Stimulated activated CD8-positive, alpha-beta memory T cell treated with anti-CD3 and anti-CD28 coated beads, Interleukin-7, amount 100 ng/mL, for 4 hours (primary cell): Measurements from ENCODE around the gene THSD4.

Source experiments
- DNase-seq, 2 donors: peaks; one replicate each; pipeline ENCODE4 v3.0.0-alpha.2; 2020; ENCODE audit warnings: low read depth in 2 of 2

The THSD4 gene

GRCh38 chr15:71543413-71543812 is 428.1 kb downstream of the THSD4 start:
- no peak for DNase-seq

GRCh38 chr15:71545223-71545760 is 430.0 kb downstream of the THSD4 start:
- DNase-seq = no peak

- no peak for DNase-seq
Measured at GRCh38 chr15:71545923-71546322, 430.7 kb downstream of the THSD4 start.

GRCh38 chr15:71547011-71547410 is 431.7 kb downstream of the THSD4 start:
- no peak for DNase-seq

GRCh38 chr15:71548401-71548807 is 433.1 kb downstream of the THSD4 start:
- DNase-seq = no peak

GRCh38 chr15:71549091-71549490 is 433.8 kb downstream of the THSD4 start:
- DNase-seq = no peak

GRCh38 chr15:71549697-71550096 is 434.4 kb downstream of the THSD4 start:
- no peak for DNase-seq

GRCh38 chr15:71551566-71551965 is 436.3 kb downstream of the THSD4 start:
- DNase-seq = no peak

GRCh38 chr15:71559098-71559497 is 443.8 kb downstream of the THSD4 start:
- no peak for DNase-seq

GRCh38 chr15:71559616-71560015 is 444.3 kb downstream of the THSD4 start:
- DNase-seq = no peak

- DNase-seq = no peak
Measured at GRCh38 chr15:71562251-71562650, 447.0 kb downstream of the THSD4 start.

GRCh38 chr15:71564217-71564616 is 448.9 kb downstream of the THSD4 start:
- DNase-seq = no peak

GRCh38 chr15:71565006-71565405 is 449.7 kb downstream of the THSD4 start:
- no peak for DNase-seq

- DNase-seq = no peak
Measured at GRCh38 chr15:71565631-71566160, 450.4 kb downstream of the THSD4 start.

GRCh38 chr15:71566226-71566625 is 451.0 kb downstream of the THSD4 start:
- no peak for DNase-seq

GRCh38 chr15:71567173-71567572 is 451.9 kb downstream of the THSD4 start:
- DNase-seq = no peak

- DNase-seq = no peak
Measured at GRCh38 chr15:71568227-71568626, 453.0 kb downstream of the THSD4 start.

- no peak for DNase-seq
Measured at GRCh38 chr15:71570736-71571135, 455.5 kb downstream of the THSD4 start.

- DNase-seq = no peak
Measured at GRCh38 chr15:71571641-71572040, 456.4 kb downstream of the THSD4 start.

GRCh38 chr15:71572452-71573053 is 457.3 kb downstream of the THSD4 start:
- no peak for DNase-seq

- no peak for DNase-seq
Measured at GRCh38 chr15:71573599-71573998, 458.3 kb downstream of the THSD4 start.

GRCh38 chr15:71575474-71576045 is 460.3 kb downstream of the THSD4 start:
- no peak for DNase-seq

GRCh38 chr15:71577071-71577470 is 461.8 kb downstream of the THSD4 start:
- no peak for DNase-seq
